PC-3 (cell line): ENCODE results near the gene CYB5B. TPM values are rescaled to one million over a fixed set of nuclear protein-coding genes. Genes with fewer than 3 reads are reported as not detected.
"Not testable (repeated sequence)": the region's sequence is repeated elsewhere in the genome, so short reads cannot be mapped to it uniquely, and the experiment has no call there.

Source experiments
- ATAC-seq: fragments of 200-7000 bp; cut with Tn5 transposase; 2 replicates; pipeline ENCODE4 v1.9.1; 2020; ENCODE audit warnings: mild to moderate bottlenecking, moderate library complexity
- BruUV-seq: library from RNA; stranded (reverse); fragments of 400-500 nt; replicated peaks from 2 replicates; lab custom pipeline; 2021; lab: Mats Ljungman, UMichigan
- CTCF ChIA-PET: fragments of 300-600 bp; sonication (Branson Sonifier 250); formaldehyde crosslinking; loops from one replicate; lab custom pipeline; 2022; ENCODE audit warnings: antibody characterized with exemption; lab: Charles Lee
- POLR2A ChIA-PET: fragments of 300-600 bp; sonication (Branson Sonifier 250); formaldehyde crosslinking; loops from one replicate; lab custom pipeline; 2022; ENCODE audit warnings: antibody characterized with exemption; ENCODE audit not compliant: unreplicated experiment; lab: Charles Lee
- DNase-seq: peaks from one replicate; pipeline ENCODE4 v3.0.0-alpha.2; 2015
- H2AFZ ChIP-seq: fragments of 300-600 bp; sonication (generic); 2 replicates; pipeline ENCODE4 v1.6.0; 2016; ENCODE audit warnings: antibody characterized with exemption, low read length
- H3F3A ChIP-seq: fragments of 300-600 bp; sonication (generic); one replicate; pipeline ENCODE4 v1.6.0; 2017; ENCODE audit warnings: antibody characterized with exemption, low read length, control low read depth, mild to moderate bottlenecking; ENCODE audit not compliant: unreplicated experiment
- H3K27ac ChIP-seq: fragments of 300-600 bp; sonication (generic); 2 replicates; pipeline ENCODE4 v1.5.1; 2016; ENCODE audit warnings: mild to moderate bottlenecking, low read length
- H3K27me3 ChIP-seq: fragments of 300-600 bp; sonication (generic); 2 replicates; pipeline ENCODE4 v1.6.1; 2016; ENCODE audit warnings: low read length, mixed read lengths
- H3K36me3 ChIP-seq: fragments of 300-600 bp; sonication (generic); 2 replicates; pipeline ENCODE4 v1.6.1; 2016; ENCODE audit warnings: low read depth, mixed run types, low read length, mixed read lengths
- H3K4me1 ChIP-seq: fragments of 300-600 bp; sonication (generic); 2 replicates; pipeline ENCODE4 v1.5.1; 2016; ENCODE audit warnings: low read length; ENCODE audit not compliant: insufficient read depth
- H3K4me2 ChIP-seq: fragments of 300-600 bp; sonication (generic); 2 replicates; pipeline ENCODE4 v1.6.0; 2016; ENCODE audit warnings: low read length
- H3K4me3 ChIP-seq: fragments of 300-600 bp; sonication (generic); 2 replicates; pipeline ENCODE4 v1.5.1; 2016; ENCODE audit warnings: mild to moderate bottlenecking, low read length, mixed read lengths
- H3K79me2 ChIP-seq: fragments of 300-600 bp; sonication (generic); 2 replicates; pipeline ENCODE4 v1.6.1; 2017; ENCODE audit warnings: low read length, mixed read lengths
- H3K9ac ChIP-seq: fragments of 300-600 bp; sonication (generic); 2 replicates; pipeline ENCODE4 v1.6.0; 2016; ENCODE audit warnings: mild to moderate bottlenecking, low read length
- H3K9me2 ChIP-seq: fragments of 300-600 bp; sonication (generic); replicated peaks from 2 replicates; pipeline ENCODE4 v1.6.1; 2016; ENCODE audit warnings: mixed run types, low read length, mixed read lengths
- H3K9me3 ChIP-seq: fragments of 300-600 bp; sonication (generic); 2 replicates; pipeline ENCODE4 v1.6.1; 2016; ENCODE audit warnings: low read length, mixed read lengths
- H4K20me1 ChIP-seq: fragments of 300-600 bp; sonication (generic); 2 replicates; pipeline ENCODE4 v1.6.1; 2016; ENCODE audit warnings: low read length, mixed read lengths
- CTCF ChIP-seq: fragments of 300-600 bp; sonication (generic); conservative IDR thresholded peaks from 2 replicates; pipeline ENCODE4 v1.5.1; 2017; ENCODE audit warnings: antibody characterized with exemption, low read depth, mild to moderate bottlenecking, low read length
- EZH2 ChIP-seq: fragments of 300-600 bp; sonication (generic); IDR thresholded peaks from one replicate; pipeline ENCODE4 v1.6.1; 2017; ENCODE audit warnings: antibody characterized with exemption, mild to moderate bottlenecking, low read length; ENCODE audit not compliant: unreplicated experiment
- EZH2phosphoT487 ChIP-seq: fragments of 300-600 bp; sonication (generic); IDR thresholded peaks from 2 replicates; pipeline ENCODE4 v1.6.1; 2018; ENCODE audit warnings: mild to moderate bottlenecking, antibody characterized with exemption, low read length, borderline replicate concordance
- intact Hi-C: fragments of 100-400 bp; cut with micrococcal nuclease; formaldehyde crosslinking; loops from 2 replicates; pipeline ENCODE4 v1.9.0; 2023
- total RNA-seq: library from RNA; depleted of rRNA; stranded (reverse); fragments of >200 nt; gene quantifications from 2 replicates; pipeline ENCODE4 v1.2.3, GENCODE V29; 2014

The CYB5B gene
- total RNA-seq, 1 experiment from 2014 or later = 64.5 TPM

- peaks cover 3% of the 10 kb centered on the region; the same call in 1 of the 2 replicates for H3K4me1 ChIP-seq
- ChIA-PET POLR2A (no interaction called here), CTCF (no interaction called here)
- H3K36me3 ChIP-seq = peaks cover 28% of the 10 kb centered on the region
- H3K9me3 ChIP-seq = no peaks in the 10 kb centered on the region
- TF ChIP-seq CTCF (no peak), EZH2 (no peak), EZH2phosphoT487 (no peak)
- peak overlapping the region; percentile 86 for H2AFZ ChIP-seq
- intact Hi-C loops = loop anchor here (2.0 kb wide), 1 partner anchor 24 kb away; no protein-coding TSS in a partner anchor
- H3K27ac ChIP-seq = peak overlapping the region; percentile 56
- H3K27me3 ChIP-seq = no peaks in the 10 kb centered on the region
- peak; percentile 5; the same call in 1 of the 2 replicates for ATAC-seq
- DNase-seq = peak; percentile 3
- H3K9me2 ChIP-seq = no peaks in the 10 kb centered on the region
- H3F3A ChIP-seq = no peaks in the 10 kb centered on the region
- H4K20me1 ChIP-seq = no peaks in the 10 kb centered on the region
- peak overlapping the region; percentile 93 for H3K9ac ChIP-seq
- peak overlapping the region; percentile 91 for H3K4me2 ChIP-seq
- peaks cover 53% of the 10 kb centered on the region for H3K79me2 ChIP-seq
- H3K4me3 ChIP-seq = peak overlapping the region; percentile 99
- BruUV-seq = TSS peak; percentile 71
These were observed 741 bp downstream of the CYB5B start for GRCh38 chr16:69424935-69425784.

GRCh38 chr16:69428652-69429051 lies 4.2 kb downstream of the CYB5B start:
- intact Hi-C loops = no loop called here
- ATAC-seq (no peak), DNase-seq (no peak)
- ChIA-PET POLR2A (no interaction called here), CTCF (no interaction called here)
- Histone ChIP-seq H3K79me2 (peaks cover 67% of the 10 kb centered on the region), H3K4me3 (no peak overlapping the region), H3K4me2 (no peak overlapping the region), H3K9me2 (no peaks in the 10 kb centered on the region), H3K27me3 (no peaks in the 10 kb centered on the region), H4K20me1 (no peaks in the 10 kb centered on the region), H3F3A (no peaks in the 10 kb centered on the region), H2AFZ (no peak overlapping the region), H3K36me3 (peaks cover 47% of the 10 kb centered on the region), H3K9me3 (no peaks in the 10 kb centered on the region), H3K9ac (no peak overlapping the region), H3K27ac (no peak overlapping the region), H3K4me1 (peaks cover 3% of the 10 kb centered on the region; the same call in 1 of the 2 replicates)
- TF ChIP-seq EZH2 (no peak), CTCF (no peak)
- no TSS peak for BruUV-seq

- H3K4me3 ChIP-seq, H3K4me1 ChIP-seq, H3F3A ChIP-seq, H3K9ac ChIP-seq, H3K27me3 ChIP-seq, POLR2A ChIA-PET, H3K9me2 ChIP-seq, BruUV-seq, CTCF ChIA-PET, H4K20me1 ChIP-seq, intact Hi-C loops, H2AFZ ChIP-seq, H3K27ac ChIP-seq, ATAC-seq, H3K4me2 ChIP-seq, H3K9me3 ChIP-seq, DNase-seq: not testable (repeated sequence)
- peaks cover 72% of the 10 kb centered on the region for H3K79me2 ChIP-seq
- peaks cover 47% of the 10 kb centered on the region for H3K36me3 ChIP-seq
These were observed 4.7 kb downstream of the CYB5B start for GRCh38 chr16:69429058-69429640.
